ENCODE results near the gene EFHD2.

DNA sequence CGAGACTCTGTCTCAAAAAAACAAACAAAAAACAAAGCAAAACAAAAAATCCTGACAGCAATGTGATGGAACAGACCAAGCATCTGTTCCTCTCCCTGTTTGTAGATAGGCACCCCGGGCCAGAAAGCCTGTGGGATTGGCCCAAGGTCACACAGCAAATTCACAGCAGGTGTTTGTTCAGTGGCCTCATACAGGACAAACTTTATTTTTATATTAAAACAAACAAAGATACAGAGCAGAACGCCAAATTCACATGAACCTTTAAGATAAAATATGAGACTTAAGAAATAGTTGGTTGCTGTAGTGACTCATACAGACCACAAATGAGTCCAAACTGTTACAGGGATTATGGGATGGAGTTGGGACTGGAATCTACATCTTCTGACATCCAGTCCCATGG, 44.6 kb downstream of the EFHD2 start:
- TF ChIP-seq, protein P1, sequence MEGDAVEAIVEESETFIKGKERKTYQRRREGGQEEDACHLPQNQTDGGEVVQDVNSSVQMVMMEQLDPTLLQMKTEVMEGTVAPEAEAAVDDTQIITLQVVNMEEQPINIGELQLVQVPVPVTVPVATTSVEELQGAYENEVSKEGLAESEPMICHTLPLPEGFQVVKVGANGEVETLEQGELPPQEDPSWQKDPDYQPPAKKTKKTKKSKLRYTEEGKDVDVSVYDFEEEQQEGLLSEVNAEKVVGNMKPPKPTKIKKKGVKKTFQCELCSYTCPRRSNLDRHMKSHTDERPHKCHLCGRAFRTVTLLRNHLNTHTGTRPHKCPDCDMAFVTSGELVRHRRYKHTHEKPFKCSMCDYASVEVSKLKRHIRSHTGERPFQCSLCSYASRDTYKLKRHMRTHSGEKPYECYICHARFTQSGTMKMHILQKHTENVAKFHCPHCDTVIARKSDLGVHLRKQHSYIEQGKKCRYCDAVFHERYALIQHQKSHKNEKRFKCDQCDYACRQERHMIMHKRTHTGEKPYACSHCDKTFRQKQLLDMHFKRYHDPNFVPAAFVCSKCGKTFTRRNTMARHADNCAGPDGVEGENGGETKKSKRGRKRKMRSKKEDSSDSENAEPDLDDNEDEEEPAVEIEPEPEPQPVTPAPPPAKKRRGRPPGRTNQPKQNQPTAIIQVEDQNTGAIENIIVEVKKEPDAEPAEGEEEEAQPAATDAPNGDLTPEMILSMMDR (IDR thresholded peaks at IDR 0.05) = no peak
- no peak for TF ChIP-seq POLR2A (IDR thresholded peaks at IDR 0.05)
